Testis (tissue), 2 donors: ENCODE results near the gene COX10.

Experiments
- POLR2A ChIP-seq: fragments of 450-650 bp; IDR thresholded peaks from one replicate; pipeline ENCODE4 v1.6.1; 2017; ENCODE audit warnings: antibody characterized with exemption, mild to moderate bottlenecking, moderate library complexity
- TF ChIP-seq, protein P1 (sequence below), 3 experiments: fragments of 450-650 bp in 2 of 3; fragments of 200-600 bp in 1 of 3; sonication (generic) in 1 of 3; IDR thresholded peaks; one replicate each; pipeline ENCODE4 v1.5.1; 2016 to 2019; ENCODE audit warnings: antibody characterized with exemption in 3 of 3, mild to moderate bottlenecking in 2 of 3, moderate library complexity in 1 of 3

DNA sequence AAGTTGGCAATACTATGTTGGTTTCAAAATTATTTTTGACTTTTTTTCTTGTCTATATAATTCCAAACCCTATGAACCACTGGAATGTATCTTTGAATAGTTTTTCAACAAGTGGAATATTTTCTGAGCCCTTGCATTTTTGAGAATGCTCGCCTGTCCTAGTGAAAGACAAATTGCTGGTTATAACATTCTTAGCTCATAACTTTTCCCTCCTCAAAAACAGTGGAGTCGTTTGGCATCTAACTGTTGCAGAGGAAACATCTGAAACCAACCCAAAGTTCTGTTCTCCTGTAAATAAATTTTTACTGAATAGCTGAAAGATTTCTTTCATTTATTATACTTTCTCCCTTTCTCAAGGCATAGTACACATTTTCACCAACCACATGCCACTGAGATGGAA lies 11.3 kb upstream of the COX10 start:
- TF ChIP-seq, protein P1, sequence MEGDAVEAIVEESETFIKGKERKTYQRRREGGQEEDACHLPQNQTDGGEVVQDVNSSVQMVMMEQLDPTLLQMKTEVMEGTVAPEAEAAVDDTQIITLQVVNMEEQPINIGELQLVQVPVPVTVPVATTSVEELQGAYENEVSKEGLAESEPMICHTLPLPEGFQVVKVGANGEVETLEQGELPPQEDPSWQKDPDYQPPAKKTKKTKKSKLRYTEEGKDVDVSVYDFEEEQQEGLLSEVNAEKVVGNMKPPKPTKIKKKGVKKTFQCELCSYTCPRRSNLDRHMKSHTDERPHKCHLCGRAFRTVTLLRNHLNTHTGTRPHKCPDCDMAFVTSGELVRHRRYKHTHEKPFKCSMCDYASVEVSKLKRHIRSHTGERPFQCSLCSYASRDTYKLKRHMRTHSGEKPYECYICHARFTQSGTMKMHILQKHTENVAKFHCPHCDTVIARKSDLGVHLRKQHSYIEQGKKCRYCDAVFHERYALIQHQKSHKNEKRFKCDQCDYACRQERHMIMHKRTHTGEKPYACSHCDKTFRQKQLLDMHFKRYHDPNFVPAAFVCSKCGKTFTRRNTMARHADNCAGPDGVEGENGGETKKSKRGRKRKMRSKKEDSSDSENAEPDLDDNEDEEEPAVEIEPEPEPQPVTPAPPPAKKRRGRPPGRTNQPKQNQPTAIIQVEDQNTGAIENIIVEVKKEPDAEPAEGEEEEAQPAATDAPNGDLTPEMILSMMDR (IDR thresholded peaks at IDR 0.05) = no peak
- TF ChIP-seq POLR2A = no peak
